EH (cell line): Measurements from ENCODE around the gene APOF.
"Not testable (repeated sequence)": the region's sequence is repeated elsewhere in the genome, so short reads cannot be mapped to it uniquely, and the experiment has no call there.

Experiments used
- DNase-seq: peaks from one replicate; pipeline ENCODE4 v3.0.0-alpha.2; 2015; ENCODE audit warnings: low read depth

APOF gene, protein sequence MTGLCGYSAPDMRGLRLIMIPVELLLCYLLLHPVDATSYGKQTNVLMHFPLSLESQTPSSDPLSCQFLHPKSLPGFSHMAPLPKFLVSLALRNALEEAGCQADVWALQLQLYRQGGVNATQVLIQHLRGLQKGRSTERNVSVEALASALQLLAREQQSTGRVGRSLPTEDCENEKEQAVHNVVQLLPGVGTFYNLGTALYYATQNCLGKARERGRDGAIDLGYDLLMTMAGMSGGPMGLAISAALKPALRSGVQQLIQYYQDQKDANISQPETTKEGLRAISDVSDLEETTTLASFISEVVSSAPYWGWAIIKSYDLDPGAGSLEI

DNA sequence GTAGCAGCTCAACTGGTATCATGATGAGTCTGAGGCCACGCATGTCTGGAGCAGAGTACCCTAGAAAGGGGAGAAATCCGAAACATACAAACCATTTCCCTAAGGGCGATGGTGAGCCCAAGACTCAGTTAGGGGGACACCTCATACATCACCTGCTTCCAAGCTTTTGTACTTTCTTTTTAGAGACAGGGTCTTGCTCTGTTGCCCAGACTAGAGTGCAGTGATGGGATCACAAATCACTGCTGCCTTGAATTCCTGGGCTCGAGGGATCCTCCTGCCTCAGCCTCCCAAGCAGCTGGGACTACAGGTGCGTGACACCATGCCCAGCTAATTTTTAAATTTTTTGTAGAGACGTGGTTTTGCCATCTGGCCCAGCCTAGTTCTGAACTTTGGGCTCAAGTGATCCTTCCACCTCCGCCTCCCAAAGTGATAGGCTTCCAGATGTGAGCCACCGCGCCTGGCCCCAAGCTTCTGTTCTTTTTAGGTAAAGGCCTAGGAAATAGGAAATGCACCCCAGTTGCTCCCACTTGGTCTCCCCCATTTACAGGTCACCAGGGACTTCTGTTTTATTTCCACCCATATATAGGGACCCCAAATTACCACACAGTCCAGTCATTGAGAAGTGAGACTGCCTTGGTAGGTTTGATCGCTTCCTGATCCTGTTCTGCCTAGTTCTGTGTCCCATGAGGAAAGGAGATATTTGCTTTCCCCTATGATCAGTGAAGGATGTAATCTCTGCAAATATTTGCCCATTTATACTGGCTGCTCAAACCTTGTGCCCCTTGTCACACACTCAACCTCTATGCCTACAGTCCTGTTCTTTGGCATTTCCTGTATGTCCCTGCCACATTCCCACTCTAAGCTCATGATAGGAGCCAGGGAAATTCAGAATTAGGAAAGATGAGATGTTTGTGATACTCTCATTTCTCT, at the start of gene APOF:
Gene APOF (minus strand): TSS at position 728 of the 930 bp plus-strand sequence. CDS start 112 bp downstream, at position 616.
- DNase-seq: no peak

DNA sequence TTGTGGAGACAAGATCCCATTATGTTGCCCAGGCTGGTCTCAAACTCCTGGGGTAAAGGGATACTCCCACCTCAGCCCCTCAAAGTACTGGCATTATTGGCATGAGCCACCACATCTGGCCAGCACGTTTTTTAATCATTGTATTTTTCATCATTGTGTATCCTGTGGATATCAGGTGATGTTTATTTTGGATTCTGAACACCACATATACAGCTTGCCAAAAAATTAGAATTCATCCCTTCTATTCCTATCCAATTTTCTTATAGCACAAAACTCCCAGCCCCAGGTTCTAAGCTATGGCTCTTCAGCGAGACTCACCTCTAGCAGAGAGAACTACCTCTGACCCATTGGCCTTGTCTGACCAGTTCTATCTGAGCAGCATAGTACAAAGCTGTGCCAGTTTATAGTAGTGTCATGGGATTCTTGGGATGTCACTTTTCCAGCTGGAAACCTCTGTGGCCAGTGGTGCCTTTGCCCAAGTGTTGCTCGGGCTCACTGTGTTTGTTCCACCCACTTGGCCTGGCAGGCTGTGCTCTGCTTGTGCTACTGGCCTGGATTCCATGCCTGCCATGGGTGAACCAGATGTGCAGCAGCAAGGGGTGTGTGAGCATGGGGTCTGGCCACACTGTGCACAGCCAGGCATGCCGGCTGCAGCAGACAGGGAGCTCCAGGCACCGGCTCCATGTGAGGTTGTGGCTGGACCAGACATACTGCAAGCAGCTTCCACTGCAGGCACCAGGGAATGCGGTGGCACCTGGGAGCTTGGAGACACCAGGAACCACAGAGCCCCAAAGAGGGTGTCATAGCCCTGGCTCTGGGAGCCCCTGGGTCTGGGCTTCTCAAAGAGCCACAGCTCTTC, 49.4 kb upstream of the APOF start:
- DNase-seq: no peak

DNA sequence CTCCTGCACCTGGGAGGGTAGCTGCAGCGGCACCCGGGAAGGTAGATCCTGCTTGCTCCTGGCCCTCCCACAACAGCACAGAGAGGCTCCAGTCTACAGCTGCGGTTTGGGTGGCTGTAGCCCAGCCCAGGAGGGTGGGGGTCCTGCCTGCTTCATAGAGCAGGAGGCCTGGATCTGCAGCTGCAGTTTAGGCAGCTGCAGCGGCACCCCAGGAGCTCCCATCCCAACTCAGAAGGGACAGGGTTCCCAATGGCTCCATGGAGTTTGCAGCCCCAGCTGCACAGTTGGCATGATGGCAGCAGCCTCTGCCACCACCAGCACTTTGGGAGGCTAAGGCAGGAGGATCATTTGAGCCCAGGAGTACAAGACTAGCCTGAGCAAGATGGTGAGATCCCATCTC, 48.1 kb upstream of the APOF start:
- no peak for DNase-seq

DNA sequence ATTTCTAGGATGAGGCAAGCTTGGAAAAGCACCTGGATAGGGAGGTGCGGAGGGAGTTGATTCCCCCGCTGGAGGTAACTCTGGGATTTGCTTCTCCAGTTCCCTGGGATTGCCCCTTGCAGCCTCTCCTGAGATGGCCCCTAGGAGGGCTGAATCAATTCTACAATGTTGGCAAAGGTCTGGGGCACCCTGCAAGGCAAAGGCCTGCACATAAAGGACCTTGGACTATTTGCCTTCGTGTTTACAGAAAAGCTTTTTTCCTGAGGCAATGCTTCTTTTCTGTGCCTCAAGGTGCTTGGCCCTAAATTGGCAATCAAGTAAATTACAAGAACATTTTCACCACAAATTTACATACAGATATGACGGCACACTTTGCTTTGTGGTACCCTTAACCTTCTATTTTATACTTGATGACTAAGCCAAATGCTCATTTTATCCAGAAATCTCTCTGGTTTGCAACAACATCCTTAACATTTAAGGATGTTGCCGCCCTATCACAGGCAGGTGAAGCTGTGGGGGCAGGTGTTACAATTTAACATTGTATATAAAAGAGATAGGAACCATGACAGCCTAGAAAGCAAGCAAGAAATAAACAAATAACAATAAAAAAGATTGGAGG, 46.3 kb upstream of the APOF start:
- DNase-seq: no peak

DNA sequence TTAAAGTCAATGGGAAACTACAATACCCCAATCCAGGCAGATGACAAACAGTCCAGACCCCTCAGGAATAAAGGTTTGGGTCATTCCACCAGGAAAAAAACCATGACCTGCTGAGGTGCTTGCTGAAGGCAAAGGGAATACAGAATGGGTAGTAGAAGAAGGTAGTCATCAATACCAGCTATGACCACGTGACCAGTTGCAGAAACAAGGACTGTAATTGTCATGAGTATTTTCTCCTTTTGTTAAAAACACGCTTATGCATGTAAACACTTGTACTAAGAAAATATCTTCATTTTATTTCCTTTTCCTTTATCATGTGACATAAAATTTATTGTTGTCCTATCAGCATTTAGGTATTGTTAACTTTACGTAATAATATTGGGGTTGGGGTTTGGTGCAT, 41.6 kb upstream of the APOF start:
- DNase-seq: not testable (repeated sequence)

DNA sequence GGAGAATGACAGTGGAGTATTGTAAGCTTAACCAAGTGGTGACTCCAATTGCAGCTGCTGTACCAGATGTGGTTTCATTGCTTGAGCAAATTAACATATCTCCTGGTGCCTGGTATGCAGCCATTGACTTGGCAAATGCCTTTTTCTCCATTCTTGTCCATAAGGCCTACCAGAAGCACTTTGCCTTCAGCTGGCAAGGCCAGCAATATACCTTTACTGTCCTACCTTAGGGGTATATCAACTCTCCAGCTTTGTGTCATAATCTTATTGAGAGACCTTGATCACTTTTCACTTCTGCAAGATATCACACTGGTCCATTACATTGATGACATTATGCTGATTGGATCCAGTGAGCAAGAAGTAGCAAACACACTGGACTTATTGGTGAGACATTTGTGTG, 39.0 kb upstream of the APOF start:
- not testable (repeated sequence) for DNase-seq

DNA sequence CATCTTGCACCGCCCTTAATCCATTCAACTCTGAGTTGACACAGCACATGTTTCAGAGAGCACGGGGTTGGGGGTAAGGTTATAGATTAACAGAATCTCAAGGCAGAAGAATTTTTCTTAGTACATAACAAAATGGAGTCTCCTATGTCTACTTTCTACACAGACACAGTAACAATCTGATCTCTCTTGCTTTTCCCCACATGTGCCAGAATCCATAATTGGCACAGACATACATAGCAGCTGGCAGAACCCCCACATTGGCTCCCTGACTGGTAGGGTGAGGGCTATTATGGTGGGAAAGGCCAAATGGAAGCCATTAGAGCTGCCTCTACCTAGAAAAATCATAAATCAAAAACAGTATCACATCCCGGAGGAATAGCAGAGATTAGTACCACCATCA, 38.5 kb upstream of the APOF start:
- not testable (repeated sequence) for DNase-seq

DNA sequence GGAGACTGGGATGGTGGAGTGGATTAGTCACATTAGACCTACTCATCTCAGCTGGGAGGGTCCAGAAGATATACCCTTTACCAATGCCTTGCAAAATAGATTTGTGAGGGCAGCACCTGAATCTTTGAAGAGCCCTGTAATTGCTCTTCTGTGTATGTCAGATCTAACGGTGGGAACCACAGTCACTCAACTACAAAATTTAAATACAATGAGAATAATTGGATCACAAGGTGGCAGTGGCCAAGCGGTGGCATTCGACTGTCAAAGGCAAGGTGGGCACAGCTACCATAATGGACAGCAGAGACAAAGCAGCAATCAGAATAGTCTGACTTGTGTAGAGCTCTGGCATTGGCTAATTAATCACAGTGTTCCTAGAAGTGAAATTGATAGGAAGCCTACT, 36.8 kb upstream of the APOF start:
- not testable (repeated sequence) for DNase-seq

DNA sequence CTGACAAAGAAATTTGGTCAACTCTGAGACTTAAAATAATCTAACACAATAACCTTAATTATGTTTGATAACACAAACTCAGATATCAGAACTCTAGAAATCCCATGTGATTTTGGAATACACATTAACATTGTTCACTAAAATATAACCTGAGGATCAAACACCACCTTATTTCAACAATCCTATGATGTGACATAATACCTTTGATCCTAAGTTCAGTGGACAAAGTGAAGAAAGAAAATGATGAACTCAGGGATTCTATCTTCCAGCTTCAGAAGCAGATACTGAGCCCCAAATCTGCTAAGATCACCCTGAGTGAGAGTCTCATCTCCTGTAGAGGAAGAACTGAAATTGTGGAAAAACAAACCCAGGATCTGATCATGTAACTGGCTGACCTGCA, 35.7 kb upstream of the APOF start:
- DNase-seq: no peak

DNA sequence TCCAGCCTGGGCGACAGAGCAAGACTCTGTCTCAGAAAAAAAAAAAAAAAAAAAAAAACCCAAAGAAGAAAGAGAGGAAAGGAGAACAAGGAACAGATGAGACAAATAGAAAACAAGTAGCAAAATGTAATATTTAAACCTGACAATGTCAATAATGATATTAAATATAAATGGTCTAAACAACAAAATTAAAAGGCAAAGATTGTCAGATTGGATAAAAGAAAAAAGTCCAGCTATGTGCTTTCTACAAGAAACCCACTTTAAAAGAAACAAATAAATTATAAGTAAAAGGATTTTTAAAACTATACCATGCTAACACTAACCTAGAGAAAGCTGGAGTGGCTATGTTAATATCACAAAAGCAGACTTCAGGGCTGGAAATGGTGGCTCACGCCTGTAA, 29.7 kb upstream of the APOF start:
- no peak for DNase-seq

DNA sequence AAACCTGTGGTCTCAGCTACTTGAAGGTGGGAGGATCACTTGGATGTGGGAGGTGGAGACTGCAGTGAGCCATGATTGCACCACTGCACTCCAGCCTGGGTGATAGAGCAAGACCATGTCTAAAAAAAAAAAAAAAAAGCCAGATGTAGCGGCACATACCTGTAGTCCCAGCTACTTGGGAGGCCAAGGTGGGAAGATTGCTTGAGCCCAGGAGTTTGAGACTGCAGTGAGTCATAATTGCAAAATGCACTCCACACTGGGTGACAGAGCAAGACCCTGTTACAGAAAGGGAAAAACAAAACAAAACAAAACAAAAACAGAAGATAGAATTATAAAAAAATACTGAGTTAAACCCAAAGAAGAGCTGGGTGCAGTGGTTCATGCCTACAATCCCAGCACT, 29.1 kb upstream of the APOF start:
- no peak for DNase-seq

DNA sequence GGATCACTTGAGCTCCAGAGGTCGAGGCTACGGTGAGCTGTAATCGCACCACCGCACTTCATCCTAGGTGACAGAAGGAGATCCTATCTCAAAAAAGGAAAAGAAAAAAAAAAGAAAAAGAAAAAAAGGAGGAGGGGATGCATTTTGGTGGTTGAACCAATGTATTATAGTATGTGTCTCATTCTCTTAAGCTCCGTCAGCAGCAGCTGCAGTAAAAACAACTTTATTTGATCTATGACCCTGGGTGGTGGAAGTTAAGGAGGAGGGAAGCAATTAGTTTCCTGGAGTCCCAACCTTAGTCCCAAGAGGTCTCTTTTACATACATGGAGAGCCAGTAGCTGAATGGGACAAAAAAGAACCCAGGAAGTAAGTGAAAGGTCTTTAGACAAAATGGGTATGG, 26.8 kb upstream of the APOF start:
- DNase-seq: no peak

DNA sequence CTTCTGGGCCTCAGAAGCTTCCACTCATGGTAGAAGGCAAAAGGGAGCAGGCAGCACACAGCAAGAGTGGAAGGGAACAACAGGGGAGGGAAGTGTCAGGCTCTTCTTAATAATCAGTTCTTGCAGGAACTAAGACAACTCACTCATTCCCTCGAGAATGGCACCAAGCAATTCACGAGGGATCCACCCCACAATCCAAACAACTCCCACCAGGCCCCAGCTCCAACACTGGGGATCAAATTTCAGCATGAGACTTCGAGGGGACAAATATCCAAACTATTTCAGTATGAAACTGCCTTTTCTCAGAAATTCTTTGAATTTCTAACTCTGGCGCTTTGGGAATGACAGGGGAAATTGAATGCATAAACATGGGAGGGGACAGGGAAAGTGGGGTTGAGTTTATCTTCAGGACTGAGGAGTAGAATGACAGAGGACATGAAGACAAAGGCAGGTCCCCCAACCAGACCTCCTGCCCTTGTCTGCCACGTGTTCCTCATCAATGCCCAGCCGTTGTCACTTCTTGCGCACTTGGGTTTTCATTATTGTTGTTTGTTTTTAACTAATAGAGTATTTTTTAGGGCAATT, 24.6 kb upstream of the APOF start:
- DNase-seq: peak; percentile 78

DNA sequence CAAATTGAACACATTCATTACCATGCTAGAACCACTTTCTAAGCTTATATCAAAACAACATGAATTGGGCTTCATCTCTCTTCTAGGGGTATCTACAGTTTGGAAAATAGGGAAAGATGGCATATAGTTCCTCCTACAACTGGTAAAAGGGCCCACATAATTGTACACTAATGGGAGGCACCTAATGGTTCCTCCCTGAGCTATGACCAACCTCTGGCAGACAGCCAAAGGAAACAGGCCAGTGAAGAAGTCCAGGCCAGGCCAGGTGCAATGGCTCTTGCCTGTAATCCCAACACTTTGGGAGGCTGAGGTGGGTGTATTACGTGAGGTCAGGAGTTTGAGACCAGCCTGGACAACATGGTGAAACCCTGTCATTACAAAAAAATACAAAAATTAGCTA, 23.2 kb upstream of the APOF start:
- no peak for DNase-seq

DNA sequence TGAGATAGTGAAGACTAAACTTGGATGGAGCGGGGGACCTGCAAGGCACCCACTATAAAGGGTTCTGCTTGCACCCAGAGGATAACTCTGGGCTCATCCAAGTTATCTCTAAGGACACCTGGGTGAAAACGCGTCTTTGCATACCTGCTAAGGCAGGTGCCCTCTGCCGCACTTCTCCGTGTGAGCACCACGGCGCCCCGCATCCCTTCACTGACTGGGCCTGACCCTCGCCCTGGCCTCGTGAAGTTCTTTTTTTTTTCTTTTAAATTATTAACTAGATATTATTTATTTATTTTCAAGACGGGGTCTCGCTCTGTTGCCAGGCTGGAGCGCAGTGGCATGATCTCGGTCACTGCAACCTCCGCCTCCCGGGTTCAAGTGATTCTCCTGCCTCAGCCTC, 20.0 kb upstream of the APOF start:
- no peak for DNase-seq

DNA sequence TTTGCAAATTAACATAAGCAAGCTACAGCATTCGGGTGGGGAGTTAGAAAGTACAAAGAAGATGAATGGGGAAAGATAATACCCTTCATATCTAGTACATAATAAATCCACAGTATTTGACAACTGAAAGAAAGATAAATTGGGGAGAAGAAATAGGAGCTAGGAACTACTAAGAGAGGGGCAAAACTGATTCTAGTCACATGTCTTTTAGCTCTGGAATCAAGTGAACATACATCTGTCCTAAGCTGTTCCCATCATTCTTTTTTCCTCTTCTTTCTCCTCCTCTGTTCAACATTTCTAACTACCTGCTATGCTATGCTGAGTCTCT, 15.3 kb upstream of the APOF start:
- no peak for DNase-seq

DNA sequence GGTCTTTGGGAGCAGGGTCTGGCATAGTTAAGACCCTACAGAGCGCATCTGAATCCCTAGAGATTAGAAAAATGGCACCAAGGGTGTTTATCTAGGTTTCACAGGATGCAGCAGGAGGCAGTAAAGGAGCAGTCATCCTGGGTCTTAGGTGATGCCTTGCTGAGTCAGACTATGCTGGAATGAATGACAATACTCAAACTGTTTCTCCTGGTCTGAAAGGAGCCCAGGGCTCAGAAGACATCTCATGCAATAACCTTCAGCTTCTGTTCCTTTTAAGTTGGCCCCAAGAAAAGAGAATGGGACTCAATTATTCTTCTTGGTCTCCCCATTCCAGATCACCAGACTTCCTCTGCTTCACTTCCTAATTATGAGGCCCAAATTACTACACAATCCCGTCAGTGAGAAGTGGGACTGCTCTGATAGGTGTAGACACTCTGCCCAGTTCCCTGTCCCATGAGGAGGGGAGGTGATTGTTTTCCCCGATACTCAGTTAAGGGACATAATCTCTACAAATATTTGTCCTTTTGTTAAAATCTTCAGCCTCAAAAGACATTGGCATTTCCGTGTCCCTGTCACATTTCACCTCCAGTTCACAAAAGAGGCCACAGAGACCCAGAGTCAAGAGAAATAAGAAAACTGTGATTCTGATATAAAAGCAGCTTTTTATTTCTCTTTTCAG, 14.8 kb upstream of the APOF start:
- DNase-seq: peak; percentile 33

DNA sequence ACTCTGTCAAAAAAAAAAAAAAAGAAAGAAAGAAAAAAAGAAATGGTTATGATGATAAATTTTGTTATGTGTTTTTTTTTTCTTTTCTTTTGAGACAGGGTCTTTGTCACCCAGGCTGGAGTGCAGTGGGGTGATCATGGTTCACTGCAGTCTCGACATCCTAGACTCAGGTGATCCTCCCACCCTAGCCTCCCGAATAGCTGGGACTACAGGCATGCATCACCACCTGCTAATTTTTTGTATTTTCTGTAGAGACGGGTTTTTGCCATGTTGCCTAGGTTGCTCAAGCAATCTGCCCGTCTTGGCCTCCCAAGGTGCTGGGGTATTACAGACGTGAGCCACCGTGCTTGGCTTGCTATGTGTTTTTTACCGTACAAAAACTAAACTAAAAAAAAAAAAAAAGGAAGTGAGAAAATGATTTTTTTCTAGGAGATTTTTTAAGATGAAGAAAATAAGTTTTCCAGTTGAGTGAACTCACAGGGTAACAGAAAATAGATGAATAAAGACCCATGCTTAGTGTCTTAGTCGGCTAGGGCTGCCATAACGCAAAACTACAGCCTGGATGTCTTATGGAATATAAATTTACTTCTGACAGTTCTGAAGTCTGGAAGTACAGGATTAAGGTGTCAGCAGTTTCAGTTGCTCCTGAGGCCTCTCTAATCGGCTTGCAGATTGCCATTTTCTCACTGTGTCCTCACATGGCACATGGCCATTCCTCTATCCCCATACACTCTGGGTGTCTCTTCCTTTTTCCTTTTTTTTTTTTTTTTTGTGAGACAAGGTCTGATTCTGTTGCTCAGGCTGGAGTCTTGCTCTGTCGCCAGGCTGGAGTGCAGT, 13.2 kb upstream of the APOF start:
- DNase-seq: no peak

DNA sequence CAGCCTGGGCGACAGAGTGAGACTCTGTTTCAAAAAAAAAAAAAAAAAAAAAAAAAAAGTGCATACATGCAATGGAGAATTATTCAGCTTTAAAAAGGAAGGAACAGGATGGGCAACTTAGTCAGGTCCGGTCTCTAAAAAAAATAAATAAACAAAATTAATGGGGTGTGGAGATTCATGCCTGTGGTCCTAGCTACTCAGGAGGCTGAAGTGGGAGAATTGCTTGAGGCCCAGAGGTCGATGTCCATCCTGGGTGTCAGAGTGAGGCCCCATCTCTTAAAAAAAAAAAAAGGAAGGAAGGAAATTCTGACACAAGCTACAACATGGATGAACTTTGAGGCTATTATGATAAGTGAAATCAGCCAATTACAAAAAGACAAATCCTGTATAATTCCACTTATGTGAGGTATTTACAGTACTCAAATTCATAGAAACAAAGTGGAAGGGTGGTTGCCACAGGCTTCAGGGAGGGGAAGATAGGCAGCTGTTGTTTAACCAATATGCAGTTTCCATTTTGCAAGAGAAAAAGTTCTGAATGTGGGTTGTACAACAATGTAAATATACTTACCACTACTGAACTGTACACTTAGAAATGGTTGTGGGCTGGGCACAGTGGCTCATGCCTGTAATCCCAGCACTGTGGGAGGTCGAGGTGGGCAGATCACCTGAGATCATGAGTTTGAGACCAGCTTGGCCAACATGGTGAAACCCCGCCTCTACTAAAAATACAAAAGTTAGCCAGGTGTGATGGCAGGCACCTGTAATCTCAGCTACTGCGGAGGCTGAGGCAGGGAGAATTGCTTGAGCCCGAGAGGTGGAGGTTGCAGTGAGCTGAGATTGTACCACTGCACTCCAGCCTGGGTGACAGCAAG, 12.3 kb upstream of the APOF start:
- peak; percentile 24 for DNase-seq
